ENCODE measurements around the gene LCOR.
"Not testable (repeated sequence)": the region's sequence is repeated elsewhere in the genome, so short reads cannot be mapped to it uniquely, and the experiment has no call there.

The LCOR gene

GRCh38 chr10:96917628-96918027 is 85.5 kb downstream of the LCOR start:
- no peak for TF ChIP-seq POLR2A (IDR thresholded peaks at IDR 0.05; ENCODE audit: low read depth, low read length)
- DNase-seq (ENCODE audit: insufficient read length, low spot score): no peak
- FAIRE-seq: no peak

DNA sequence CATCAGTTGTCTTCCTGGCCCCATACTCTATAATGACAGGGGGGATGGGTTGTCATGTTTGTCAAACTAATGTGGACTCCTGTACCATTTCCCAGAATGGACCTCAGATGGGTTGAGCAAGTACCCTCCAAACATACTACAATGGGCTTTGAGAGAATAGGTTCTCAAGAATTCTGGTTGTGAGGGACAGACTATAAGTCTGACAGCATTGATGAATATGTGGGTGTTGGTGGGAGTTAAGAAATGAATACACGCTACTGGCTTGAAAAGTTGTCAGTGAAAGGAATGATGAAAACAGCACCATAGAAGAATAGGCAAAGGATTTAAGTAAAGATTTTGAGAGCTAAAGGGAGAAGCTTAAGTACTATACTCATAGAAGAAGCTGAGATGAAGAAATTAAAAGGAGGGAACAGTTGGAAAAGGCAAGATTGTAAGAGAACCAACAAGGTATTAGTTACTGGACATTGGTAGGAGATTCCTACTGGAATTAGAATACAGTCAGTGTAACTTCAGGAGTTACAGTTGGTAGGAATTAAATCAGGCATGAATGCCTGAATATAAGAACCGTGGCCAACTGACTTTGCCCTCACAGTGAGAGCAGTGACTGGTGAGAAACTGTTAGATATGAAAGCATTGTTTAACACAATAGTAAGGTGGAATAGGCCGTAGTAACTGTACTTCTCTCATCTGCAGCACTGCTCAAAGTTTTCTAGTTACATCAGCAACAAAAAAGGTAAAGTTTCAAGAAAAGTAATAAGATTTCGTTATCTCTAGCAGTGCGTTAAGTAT is 86.3 kb downstream of the LCOR start:
- DNase-seq (ENCODE audit: insufficient read length, low spot score) (no peak), FAIRE-seq (peak; percentile 70)
- no peak for TF ChIP-seq POLR2A (IDR thresholded peaks at IDR 0.05; ENCODE audit: low read depth, low read length)

- FAIRE-seq (peak; percentile 53), DNase-seq (ENCODE audit: insufficient read length, low spot score) (no peak)
- no peak for TF ChIP-seq POLR2A (IDR thresholded peaks at IDR 0.05; ENCODE audit: low read depth, low read length)
Measured at GRCh38 chr10:96919785-96920430, 87.8 kb downstream of the LCOR start.

- DNase-seq (ENCODE audit: insufficient read length, low spot score): no peak
- TF ChIP-seq POLR2A (IDR thresholded peaks at IDR 0.05; ENCODE audit: low read depth, low read length): no peak
- FAIRE-seq: no peak
Measured at GRCh38 chr10:96921655-96922054, 89.6 kb downstream of the LCOR start.

DNA sequence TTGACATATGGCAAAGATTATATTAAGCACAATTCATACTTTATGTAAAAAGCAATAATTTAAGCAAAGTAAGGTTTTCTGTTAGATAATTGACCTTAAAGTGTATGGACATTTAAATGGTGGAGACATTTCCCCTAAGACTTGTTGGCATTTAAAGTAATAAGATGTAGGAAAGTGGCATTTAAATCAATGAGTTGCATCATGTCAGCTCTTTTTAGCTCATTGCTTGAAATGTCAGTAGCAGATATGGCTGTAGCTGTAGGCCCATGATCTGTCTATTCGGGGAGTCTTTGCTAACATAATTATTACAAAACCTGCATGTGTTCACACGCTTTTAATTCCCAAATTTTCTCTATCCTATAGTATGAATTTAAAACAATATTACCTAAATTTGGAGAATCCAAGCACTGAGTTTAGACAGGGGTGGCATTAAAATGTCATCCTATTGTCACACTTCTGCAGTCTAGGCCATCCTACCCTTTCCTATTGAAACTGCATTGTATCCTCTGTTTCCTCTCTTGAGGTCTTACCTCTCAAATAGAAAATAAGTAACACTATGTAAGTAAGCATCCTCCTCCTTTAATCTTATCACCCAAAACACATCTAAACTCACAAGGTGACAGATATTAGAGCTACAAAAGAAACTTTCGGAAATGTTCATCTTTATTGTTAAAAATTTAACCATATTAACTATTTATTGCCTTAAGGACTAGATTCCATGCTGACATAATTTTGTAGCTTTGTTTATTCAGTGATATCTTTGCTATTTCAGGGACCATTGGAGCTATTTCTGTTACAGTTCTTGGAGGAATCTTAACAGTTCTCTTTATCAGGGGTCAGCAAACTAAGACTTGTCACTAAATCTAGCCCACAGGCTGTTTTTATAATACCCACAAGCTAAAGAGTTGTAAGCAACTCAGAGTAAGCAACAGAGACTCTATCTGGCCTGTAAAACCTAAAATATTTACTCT is 91.2 kb downstream of the LCOR start:
- DNase-seq (ENCODE audit: insufficient read length, low spot score) (no peak), FAIRE-seq (peak; percentile 23)
- no peak for TF ChIP-seq POLR2A (IDR thresholded peaks at IDR 0.05; ENCODE audit: low read depth, low read length)

- no peak for FAIRE-seq
- no peak for DNase-seq (ENCODE audit: insufficient read length, low spot score)
- no peak for TF ChIP-seq POLR2A (IDR thresholded peaks at IDR 0.05; ENCODE audit: low read depth, low read length)
Measured at GRCh38 chr10:96924861-96925260, 92.8 kb downstream of the LCOR start.

DNA sequence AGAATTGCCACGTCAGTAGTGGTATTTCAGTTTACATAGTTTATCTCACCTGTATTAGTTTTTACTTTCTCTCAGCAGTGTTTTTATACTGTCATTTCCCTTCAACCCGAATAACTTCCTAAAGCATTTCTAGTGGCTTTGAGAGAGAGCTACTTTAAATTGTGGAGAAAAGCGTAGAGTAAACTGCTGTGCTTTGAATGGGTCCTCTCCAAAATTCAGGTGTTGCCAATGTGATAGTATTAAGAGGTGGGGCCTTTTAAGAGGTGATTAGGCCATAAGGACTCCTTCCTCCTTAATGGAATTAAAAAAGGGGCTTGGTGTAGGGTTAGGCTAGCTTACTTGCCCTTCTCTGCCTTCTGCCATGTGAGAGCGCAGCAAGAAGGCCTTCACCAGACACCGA is 98.4 kb downstream of the LCOR start:
- TF ChIP-seq POLR2A (IDR thresholded peaks at IDR 0.05; ENCODE audit: low read depth, low read length): no peak
- no peak for DNase-seq (ENCODE audit: insufficient read length, low spot score)
- FAIRE-seq: no peak

GRCh38 chr10:96935148-96935547 is 103.0 kb downstream of the LCOR start:
- no peak for TF ChIP-seq POLR2A (IDR thresholded peaks at IDR 0.05; ENCODE audit: low read depth, low read length)
- no peak for DNase-seq (ENCODE audit: insufficient read length, low spot score)
- FAIRE-seq: no peak

DNA sequence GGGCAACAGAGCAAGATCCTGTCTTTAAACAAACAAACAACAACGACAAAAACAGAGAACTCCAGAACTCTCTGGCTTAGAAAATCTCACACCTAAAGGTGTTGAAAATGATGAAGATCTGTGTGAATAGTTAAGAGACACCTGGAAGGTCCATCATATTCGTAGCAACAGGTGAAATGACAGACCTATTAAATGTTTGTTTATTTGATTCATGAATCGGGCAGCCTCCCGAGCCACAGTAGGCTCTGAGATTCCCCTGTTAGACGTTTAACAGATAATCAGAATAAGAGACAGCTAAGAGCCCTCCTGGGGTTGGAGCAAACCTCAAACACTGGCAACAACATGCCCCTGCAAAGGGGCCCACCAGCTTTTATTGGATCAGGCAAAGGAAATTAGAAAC is 103.7 kb downstream of the LCOR start:
- DNase-seq (ENCODE audit: insufficient read length, low spot score) (no peak), FAIRE-seq (peak; percentile 23)
- no peak for TF ChIP-seq POLR2A (IDR thresholded peaks at IDR 0.05; ENCODE audit: low read depth, low read length)

DNA sequence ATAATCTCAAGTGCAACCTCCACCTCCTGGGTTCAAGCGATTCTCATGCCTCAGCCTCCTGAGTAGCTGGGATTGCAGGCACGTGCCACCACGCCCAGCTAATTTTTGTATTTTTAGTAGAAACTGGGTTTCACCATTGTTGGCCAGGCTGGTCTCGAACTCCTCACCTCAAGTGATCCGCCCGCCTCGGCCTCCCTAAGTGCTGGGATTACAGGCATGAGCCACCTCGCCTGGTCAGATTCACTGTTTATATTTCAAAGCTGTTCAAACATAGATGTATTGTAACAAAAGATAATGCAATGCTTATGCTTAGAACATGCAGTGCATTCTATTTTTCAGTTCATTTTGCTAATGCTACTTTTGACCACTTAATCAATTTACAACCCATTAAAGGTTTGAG is 111.1 kb downstream of the LCOR start:
- DNase-seq (ENCODE audit: insufficient read length, low spot score); FAIRE-seq: not testable (repeated sequence)

GRCh38 chr10:96947036-96947435 is 114.9 kb downstream of the LCOR start:
- no peak for TF ChIP-seq POLR2A (IDR thresholded peaks at IDR 0.05; ENCODE audit: low read depth, low read length)
- no peak for FAIRE-seq

DNA sequence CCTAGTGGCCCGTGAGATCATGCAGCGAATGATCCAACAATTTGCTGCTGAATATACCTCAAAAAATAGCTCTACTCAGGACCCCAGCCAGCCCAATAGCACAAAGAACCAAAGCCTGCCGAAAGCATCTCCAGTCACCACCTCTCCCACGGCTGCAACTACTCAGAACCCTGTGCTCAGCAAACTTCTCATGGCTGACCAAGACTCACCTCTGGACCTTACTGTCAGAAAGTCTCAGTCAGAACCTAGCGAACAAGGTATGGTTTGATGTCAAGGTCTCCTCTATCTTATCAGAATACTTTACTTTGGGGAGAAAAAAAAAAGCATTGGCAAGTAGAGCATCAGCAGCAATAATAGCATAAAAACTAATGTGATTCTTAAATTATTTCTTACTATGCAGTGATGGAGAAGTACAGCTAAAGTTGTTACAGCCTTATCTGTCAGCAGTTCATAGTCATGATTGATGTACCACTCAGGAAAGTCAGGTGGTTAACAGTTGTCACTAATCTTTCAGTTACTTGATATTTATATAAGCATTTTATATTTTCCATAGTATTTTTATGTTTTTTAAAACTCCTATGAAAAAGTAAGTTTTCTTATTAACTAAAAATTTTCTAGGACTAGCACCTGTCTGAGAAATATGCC is 117.1 kb downstream of the LCOR start:
- DNase-seq (ENCODE audit: insufficient read length, low spot score): no peak
- no peak for TF ChIP-seq POLR2A (IDR thresholded peaks at IDR 0.05; ENCODE audit: low read depth, low read length)
- FAIRE-seq: no peak

More at GRCh38 chr10:96947036-96947435, 114.9 kb downstream of the LCOR start:
- no peak for DNase-seq (ENCODE audit: insufficient read length, low spot score)

DNA sequence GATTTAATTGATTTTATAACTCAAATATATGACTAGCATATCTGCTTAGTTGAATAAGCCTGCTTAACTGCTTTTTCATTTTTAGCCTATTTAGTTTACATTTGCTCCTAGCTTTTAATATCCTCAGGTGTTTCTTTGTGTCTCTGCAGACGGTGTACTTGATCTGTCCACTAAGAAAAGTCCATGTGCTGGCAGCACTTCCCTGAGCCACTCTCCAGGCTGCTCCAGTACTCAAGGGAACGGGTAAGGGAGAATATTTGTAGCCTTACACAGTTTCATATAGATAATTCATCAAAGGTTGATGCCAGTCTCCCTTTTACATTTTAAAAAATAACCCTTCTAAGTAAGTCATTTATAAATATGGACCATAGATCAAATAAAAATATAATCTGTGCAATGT is 119.9 kb downstream of the LCOR start:
- peak; percentile 38 for FAIRE-seq
- TF ChIP-seq POLR2A (IDR thresholded peaks at IDR 0.05; ENCODE audit: low read depth, low read length): no peak
- no peak for DNase-seq (ENCODE audit: insufficient read length, low spot score)

- no peak for TF ChIP-seq POLR2A (IDR thresholded peaks at IDR 0.05; ENCODE audit: low read depth, low read length)
- DNase-seq (ENCODE audit: insufficient read length, low spot score) (no peak), FAIRE-seq (peak; percentile 27)
Measured at GRCh38 chr10:96955794-96956193, 123.7 kb downstream of the LCOR start.
